ENCODE results near the gene EPS8L3. TPM values are rescaled to one million over a fixed set of nuclear protein-coding genes. Genes with fewer than 3 reads are reported as not detected.
A peak's percentile ranks its signal among the peaks of the same experiment; 100 is the strongest.

Gene EPS8L3
- total and polyA plus RNA-seq, 2 of the 8 experiments (the other 6 are each of a cell fraction or from before 2014, with no cell fraction given): not detected

DNA sequence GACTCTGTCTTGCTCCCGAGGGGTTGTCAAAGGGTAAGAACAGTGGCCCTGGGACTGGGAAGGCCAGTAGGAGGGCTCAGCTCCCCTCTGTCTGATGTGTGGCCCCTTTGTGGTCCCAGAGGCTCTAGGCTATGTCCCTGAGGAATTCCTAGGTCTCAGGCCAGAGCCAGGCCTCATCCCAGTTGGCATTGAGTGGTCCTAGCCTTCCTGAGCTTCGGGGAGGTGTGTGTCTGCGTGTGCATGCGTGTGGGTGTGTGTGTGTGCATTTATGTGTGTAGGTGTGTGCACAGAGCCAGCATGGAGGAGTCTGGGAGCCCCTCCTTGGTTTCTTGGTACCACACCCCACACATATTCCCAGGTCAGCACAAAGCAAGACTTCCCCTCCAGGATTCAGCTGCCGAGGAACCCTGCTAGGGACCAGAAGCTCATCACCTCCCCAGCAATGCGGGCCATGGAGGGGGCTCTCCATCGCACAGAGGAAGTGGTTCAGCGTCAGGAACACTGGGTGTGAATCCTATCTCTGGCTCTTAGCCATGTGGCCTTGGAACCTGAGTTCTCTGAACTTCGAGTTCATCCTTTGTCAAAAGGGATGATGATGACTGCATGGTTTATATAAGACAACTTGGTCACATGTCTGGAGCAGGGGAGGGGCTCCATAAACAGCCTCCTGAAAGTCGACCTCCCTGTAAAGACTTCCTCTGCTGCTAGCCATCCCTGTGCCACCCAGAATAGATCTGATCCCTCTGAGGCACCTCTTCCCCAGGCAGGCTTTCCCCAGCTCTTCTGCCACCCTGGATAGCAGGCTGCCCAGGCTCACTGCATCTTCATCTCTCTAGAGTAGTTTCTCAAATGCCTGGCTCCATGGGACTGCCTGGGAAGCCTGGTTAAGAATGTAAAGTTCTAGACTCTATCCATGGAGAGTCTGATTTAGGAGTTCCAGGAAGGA, 8.3 kb upstream of the EPS8L3 start:
- Histone ChIP-seq H3K9ac (replicated peaks in 1 of 4; ENCODE audit: extremely low read depth in 1 of 4, low read depth in 3 of 4, low read length in 3 of 4) (no peak overlapping the region), H3K23ac (ENCODE audit: insufficient read length) (no peak overlapping the region), H2BK15ac (ENCODE audit: low read length) (no peak overlapping the region), H3K27me3 (replicated peaks in 1 of 4; ENCODE audit: control insufficient read depth in 3 of 4, extremely low read depth in 1 of 4, insufficient read depth in 3 of 4, low read length in 3 of 4) (no peaks in the 10 kb centered on the region; a peak in 2 of 7 replicates), H2AK5ac (ENCODE audit: low read depth, low read length) (no peak overlapping the region), H3K4me1 (replicated peaks in 1 of 4; ENCODE audit: control insufficient read depth in 3 of 4, insufficient read depth in 4 of 4, low read length in 3 of 4) (peaks cover 0 to under 1% (median 0%) of the 10 kb centered on the region in 4 experiments; a peak in 1 of 7 replicates), H2BK20ac (ENCODE audit: low read length) (no peak overlapping the region), H3K14ac (ENCODE audit: insufficient read length) (no peak overlapping the region), H3K79me1 (ENCODE audit: low read depth, low read length) (no peaks in the 10 kb centered on the region), H3K23me2 (ENCODE audit: low read depth, low read length) (0 out of 2 replicates have a peak, but pooled peaks cover 1% of the 10 kb centered on the region), H4K5ac (ENCODE audit: insufficient read length, low read depth, low read length) (no peak overlapping the region), H2BK5ac (ENCODE audit: low read depth, low read length) (no peak overlapping the region), H3K79me2 (ENCODE audit: control insufficient read depth in 1 of 2, insufficient read depth in 2 of 2, low read length in 2 of 2) (no peaks in the 10 kb centered on the region), H2BK120ac (replicated peaks; ENCODE audit: low read depth, low read length) (no peak overlapping the region), H2BK12ac (ENCODE audit: low read depth, low read length) (no peak overlapping the region), H4K91ac (replicated peaks; ENCODE audit: insufficient read length, low read length) (no peak overlapping the region), H3K9me3 (ENCODE audit: insufficient read depth in 2 of 2, low read depth in 1 of 2, low read length in 1 of 2) (no peaks in the 10 kb centered on the region), H3K27ac (ENCODE audit: low read depth, low read length) (no peak overlapping the region), H3K56ac (replicated peaks; ENCODE audit: insufficient read length, low read depth, low read length) (no peak overlapping the region), H4K8ac (ENCODE audit: extremely low read depth, insufficient read depth, low read length) (no peak overlapping the region), H3K36me3 (ENCODE audit: control insufficient read depth in 2 of 4, insufficient read depth in 4 of 4, low read length in 3 of 4) (no peaks in the 10 kb centered on the region), H3K18ac (ENCODE audit: extremely low read depth, low read length) (no peak overlapping the region), H3K4ac (replicated peaks; ENCODE audit: insufficient read length, low read depth, low read length) (peak overlapping the region; percentile 14), H4K20me1 (replicated peaks in 1 of 2; ENCODE audit: control insufficient read depth in 1 of 2, insufficient read depth in 2 of 2, low read length in 2 of 2) (no peaks in the 10 kb centered on the region), H3K4me2 (ENCODE audit: insufficient read depth in 1 of 2, low read depth in 2 of 2, low read length in 2 of 2) (no peak overlapping the region), H3K4me3 (ENCODE audit: extremely low read depth in 1 of 4, insufficient read depth in 2 of 4, low read depth in 3 of 4, low read length in 4 of 4) (no peak overlapping the region), H2AFZ (ENCODE audit: low read length) (no peak overlapping the region)
- DNase-seq (ENCODE audit: low read depth in 1 of 2, low spot score in 2 of 2) (no peak), FAIRE-seq (no peak)
- ChIA-PET POLR2A (ENCODE audit: partially characterized antibody) (interaction anchor here (1.7 kb wide), 1 partner anchor 32 kb away, joined by 3 read pairs; no protein-coding TSS in a partner anchor), CTCF (ENCODE audit: partially characterized antibody) (interaction anchor here (0.8 to 27.2 kb wide), 24 partner anchors 8 to 239 kb away, joined by 3 to 700 read pairs (median 7); partner anchors contain the start of genes AHCYL1, EPS8L3 and GNAI3)
- WGBS, 2 experiments (ENCODE audit: extremely low coverage in 1 of 2, insufficient coverage in 1 of 2, insufficient read length in 1 of 2, insufficient replicate concordance in 2 of 2, low coverage in 1 of 2, low lambda C conversion rate in 2 of 2, missing lambda C conversion rate in 1 of 2): 91% methylated on average over 10 of the region's 10 CpGs; no CpG with 5 or more reads in 1 of the 2 experiments
- TF ChIP-seq SP1 (IDR thresholded peaks at IDR 0.05; ENCODE audit: low read depth, low read length) (no peak), RXRA (IDR thresholded peaks at IDR 0.05; ENCODE audit: insufficient read depth, low read depth, low read length) (no peak), SIN3A (conservative IDR thresholded peaks at IDR 0.05 in 1 of 2, IDR thresholded peaks at IDR 0.05 in 1 of 2; ENCODE audit: low read depth in 1 of 2, low read length in 2 of 2) (no peak), TAF1 (IDR thresholded peaks at IDR 0.05; ENCODE audit: low read depth, low read length) (no peak), KDM5A (IDR thresholded peaks at IDR 0.05; ENCODE audit: low read length) (no peak), SP4 (IDR thresholded peaks at IDR 0.05; ENCODE audit: low read length) (no peak), EZH2 (IDR thresholded peaks at IDR 0.05; ENCODE audit: low read depth, low read length, severe bottlenecking) (no peak), SAP30 (IDR thresholded peaks at IDR 0.05; ENCODE audit: insufficient read depth, insufficient replicate concordance, low read length) (no peak), KDM1A (IDR thresholded peaks at IDR 0.05; ENCODE audit: borderline replicate concordance, low read length) (no peak), TEAD4 (IDR thresholded peaks at IDR 0.05; ENCODE audit: low read depth, low read length) (no peak), TAF7 (optimal IDR thresholded peaks at IDR 0.05; ENCODE audit: borderline replicate concordance, low read depth, low read length) (no peak), BACH1 (IDR thresholded peaks at IDR 0.05; ENCODE audit: low read length) (no peak)

All from H1 (cell line).